Posterior cingulate gyrus (tissue), 11 donors: ENCODE data around the gene YY1.

Experiments used
- DNase-seq, 10 donors: peaks; one replicate each; pipeline versions ENCODE4 v3.0.0 to v3.0.0-alpha.2; 2020 to 2021; ENCODE audit warnings: mixed read lengths in 3 of 10
- intact Hi-C: fragments of 100-400 bp; cut with DNase I; formaldehyde crosslinking; loops from one replicate; pipeline ENCODE4 v1.15.1; 2023

Gene YY1

DNA sequence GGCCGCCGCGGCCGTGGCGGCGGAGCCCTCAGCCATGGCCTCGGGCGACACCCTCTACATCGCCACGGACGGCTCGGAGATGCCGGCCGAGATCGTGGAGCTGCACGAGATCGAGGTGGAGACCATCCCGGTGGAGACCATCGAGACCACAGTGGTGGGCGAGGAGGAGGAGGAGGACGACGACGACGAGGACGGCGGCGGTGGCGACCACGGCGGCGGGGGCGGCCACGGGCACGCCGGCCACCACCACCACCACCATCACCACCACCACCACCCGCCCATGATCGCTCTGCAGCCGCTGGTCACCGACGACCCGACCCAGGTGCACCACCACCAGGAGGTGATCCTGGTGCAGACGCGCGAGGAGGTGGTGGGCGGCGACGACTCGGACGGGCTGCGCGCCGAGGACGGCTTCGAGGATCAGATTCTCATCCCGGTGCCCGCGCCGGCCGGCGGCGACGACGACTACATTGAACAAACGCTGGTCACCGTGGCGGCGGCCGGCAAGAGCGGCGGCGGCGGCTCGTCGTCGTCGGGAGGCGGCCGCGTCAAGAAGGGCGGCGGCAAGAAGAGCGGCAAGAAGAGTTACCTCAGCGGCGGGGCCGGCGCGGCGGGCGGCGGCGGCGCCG, 381 bp downstream of the YY1 start:
- DNase-seq, result peak in 4 of 10 donors; percentile 17 to 82 (median 73)
- intact Hi-C loops, result loop anchor here (2.0 kb wide), 1 partner anchor 269 kb away; no protein-coding TSS in a partner anchor

DNA sequence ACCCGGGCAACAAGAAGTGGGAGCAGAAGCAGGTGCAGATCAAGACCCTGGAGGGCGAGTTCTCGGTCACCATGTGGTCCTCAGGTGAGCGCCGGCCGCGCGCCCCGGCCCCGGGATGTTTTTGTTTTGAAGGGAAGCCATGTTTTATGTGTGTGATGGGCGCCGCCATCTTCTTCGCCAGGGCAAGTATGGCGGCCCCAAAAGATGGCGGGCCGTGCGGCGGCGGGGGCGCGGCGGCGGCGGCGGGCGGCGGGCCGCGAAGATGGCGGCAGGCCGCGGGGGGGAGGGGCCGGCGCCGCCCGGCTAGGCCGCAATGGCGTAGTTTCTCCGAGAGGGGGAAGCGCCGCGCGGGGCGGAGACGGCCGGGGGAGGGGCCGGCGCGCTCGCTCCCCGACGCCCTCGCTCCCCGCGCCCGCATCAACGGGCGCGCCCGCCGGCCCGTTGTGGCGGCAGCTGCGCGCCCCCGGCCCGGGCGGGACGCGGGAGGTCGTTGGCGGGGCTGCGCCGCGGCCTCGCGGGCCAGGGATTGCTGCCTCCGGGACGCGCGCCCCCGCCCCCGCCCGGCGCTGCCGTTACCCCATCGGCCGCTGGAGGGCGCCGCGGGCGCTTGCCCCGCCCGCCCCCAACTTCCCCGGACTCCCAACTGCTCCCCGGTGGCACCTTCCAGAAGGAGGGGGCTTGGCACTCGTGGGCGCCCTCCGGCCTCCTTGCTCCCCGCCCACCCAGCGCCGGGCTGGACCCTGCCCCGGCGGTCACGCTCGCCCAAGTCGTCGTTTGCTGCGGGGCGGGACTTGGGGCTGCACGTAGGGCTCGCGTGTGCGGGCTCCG, 1.1 kb downstream of the YY1 start:
- DNase-seq, result peak; percentile 60 to 95 (median 71)
- intact Hi-C loops, result loop anchor here (1.0 to 5.0 kb wide), 4 partner anchors 45 to 269 kb away; partner anchors contain the start of genes SLC25A29 and WDR25

DNA sequence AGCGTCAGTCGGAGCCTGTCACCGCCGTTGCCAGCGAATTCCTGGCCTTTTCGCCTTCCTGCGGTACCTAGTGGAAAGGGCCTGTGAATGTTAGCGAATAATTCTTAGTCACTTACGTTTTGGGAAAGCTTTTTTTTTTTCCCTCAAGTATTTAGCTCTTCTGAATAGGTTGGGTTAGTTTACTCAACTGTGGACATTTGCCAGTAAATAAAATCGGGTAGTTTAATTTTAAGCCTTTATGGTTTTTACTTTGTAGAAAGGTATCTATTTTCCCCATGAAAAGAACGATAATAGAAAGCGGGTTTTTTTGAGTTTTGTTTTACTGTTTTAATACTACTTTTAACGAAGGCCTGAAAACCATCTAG, 1.7 kb downstream of the YY1 start:
- no peak for DNase-seq
- intact Hi-C loops, result loop anchor here (1.0 to 5.0 kb wide), 3 partner anchors 45 to 136 kb away; partner anchors contain the start of genes SLC25A29 and WDR25

DNA sequence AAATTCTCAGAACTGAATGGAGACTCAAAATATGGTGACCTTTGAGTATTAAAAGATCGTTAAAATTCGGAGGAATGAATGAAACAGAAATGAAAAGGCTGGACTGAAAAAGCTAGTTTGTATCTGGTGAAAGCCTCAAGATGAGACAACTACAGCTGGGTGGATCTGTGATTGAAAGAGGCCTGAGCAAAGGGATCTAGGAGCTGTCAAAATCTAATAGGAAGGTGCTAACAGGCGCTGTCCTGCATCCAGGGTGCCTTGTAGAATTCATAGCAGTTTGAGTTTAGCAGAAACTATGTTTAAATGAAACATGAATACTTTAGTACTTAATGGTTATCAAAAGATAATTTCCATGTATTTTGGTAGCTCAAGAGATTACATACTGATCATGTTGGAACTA, 2.3 kb downstream of the YY1 start:
- intact Hi-C loops, result loop anchor here (2.0 to 5.0 kb wide), 2 partner anchors 66 to 136 kb away; partner anchors contain the start of genes SLC25A29 and WDR25
- DNase-seq, result no peak

DNA sequence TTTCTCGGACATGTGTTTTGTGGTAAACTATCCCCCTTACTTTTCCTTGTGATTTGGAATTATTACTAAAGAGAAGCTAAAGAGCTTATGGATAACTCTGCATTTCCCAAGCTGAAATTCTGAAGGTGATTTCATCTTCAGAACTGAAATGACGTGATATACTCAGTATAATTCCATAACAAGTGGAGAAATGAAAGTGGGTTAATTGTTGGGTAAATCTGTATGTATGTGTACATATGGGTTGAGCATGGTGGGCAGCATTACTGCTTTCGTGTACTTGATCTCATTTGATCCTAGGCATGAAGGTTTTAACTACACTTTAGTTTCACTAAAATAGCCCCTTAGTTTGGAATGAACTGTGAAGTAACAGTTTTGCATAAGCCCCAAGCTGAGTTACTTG, 4.1 kb downstream of the YY1 start:
- intact Hi-C loops, result loop anchor here (5.0 kb wide), 1 partner anchor 64 kb away; the partner anchor contains the start of gene SLC25A29
- no peak for DNase-seq

DNA sequence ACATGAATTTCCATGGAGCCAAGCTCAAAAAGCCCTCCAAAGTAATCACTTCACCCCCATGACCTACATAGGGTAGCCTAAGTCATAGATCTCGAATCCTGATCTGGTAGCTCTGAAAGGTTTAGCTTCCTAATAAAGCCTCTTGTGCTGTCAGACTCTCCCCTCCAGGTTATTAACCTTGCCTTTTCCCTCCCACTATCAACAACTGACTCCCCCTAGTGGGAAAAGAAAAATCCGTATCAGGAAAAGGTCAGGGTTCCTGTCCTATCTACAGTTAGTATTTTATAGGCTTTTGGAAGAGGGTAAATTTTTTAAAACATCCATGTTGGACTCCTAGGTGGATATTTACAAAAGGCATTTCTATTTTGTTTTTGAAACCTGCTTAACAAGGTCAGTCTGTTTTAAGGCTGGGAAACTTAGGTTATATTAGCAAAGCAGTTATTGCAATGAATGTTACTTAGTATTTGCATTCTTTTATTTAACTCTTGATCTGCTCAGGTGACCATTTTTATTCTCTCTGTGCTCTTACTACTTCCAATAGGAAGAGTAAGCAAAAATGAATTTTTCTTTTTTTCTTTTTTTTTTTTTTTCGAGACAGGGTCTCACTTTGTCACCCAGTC, 8.0 kb downstream of the YY1 start:
- intact Hi-C loops, result no loop called here
- no peak for DNase-seq

DNA sequence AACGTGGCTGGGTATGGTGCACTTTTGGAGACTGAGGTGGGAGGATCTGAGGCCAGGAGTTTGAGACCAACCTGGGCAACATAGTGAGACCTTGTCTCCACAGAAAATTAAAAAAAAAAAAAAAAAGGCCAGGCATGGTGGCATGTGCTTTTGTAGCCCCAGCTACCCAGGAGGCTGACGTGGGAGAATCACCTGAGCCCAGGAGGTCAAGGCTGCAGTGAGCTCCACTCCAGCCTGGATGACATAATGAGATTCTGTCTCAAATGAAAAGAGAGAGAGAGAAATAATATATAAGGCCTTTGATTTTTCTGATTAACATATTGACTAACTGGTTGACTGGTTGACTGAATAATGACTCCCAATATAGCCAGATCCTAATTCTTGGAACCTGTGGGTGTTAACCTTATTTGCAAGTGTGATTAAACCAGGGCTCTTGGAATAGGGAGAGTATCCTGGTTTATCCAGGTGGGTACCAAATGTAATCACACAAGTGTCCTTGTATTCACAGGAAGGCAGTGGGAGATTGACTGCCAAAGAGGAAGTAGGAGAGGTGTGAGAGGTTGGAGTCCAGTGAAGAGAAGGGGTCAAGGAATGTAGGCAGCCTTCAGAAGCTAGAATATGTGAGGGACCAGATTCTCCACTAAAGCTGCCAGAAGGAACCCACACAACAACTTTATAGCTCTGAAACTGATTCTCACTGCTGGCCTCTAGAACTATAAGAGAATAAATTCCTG, 12.0 kb downstream of the YY1 start:
- intact Hi-C loops, result no loop called here
- no peak for DNase-seq

DNA sequence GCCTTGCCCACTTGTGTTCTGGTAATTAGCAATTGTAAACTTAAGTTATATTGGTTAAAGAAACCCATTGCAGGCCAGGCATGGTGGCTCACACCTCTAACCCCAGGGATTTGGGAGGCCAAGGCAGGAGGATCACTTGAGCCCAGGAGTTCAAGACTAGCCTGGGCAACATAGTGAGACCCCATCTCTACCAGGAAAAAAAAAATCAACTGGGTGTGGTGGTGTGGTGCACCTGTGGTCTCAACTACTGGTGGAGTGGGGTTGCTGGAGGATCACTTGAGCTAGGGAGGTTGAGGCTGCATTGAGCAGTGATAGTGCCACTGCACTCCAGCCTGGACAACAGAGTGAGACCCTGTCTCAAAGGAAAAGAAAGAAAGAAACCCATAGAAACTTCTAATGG, 13.7 kb downstream of the YY1 start:
- intact Hi-C loops, result no loop called here
- DNase-seq, result no peak

DNA sequence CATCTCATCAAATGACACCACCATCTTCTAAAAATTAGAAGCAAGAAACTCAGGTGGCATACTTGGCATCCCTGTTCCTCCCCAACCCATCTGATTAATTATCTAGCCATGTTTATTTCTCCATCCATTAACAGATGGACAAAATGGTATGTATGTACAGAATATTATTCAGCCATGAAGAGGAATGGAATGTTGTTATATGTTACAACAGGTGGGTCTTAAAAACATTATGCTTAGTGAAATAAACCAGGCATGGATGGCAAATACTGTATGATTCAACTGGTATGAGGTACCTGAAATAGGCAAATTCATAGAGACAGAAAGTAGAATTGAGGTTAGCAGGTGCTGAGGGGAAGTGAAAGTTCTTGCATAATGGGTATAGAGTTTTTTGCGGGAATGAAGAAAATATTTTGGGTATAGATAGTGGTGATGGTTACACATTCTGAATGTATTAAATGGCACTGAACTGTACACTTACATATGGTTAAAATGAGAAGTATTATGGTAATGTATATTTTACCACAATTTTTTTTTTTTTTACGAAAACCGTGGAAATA, 17.5 kb downstream of the YY1 start:
- intact Hi-C loops, result no loop called here

DNA sequence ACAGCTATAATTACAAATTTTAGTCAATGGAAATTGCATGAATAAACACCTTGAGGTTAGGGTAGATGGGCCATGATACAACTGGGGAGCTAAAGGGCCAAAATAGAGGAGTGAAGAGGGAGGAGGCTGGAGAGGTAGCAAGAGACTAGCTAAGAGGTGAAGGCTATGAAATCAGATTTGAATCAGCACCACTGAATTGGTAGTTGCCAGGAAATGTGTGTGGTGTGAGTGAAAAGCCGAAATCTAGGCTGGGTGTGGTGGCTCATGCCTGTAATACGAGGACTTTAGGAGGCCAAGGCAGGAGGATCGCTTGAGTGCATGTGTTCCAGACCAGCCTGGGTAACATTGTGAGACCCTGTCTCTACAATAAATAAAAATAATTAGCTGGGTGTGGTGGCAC, 22.7 kb downstream of the YY1 start:
- intact Hi-C loops, result no loop called here
- no peak for DNase-seq

More for the DNA sequence above, 17.5 kb downstream of the YY1 start:
- DNase-seq, result no peak

DNA sequence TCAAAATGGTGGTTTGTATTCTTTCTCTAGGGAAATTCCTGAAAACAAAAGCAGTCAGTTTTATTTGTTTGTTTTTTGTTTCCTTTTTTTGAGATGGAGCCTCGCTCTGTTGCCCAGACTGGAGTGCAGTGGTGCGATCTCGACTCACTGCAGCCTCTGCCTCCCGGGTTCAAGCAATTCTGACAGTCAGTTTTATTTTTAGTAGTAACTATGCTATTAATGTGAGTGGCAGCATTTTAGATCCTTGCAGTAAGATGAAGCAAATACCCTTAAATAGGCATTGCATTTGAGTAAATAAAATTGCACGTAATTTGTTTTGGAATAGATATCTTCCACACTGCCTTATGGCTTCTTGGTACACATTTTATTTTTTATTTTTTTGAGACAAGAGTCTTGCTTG, 23.6 kb downstream of the YY1 start:
- intact Hi-C loops, result no loop called here
- DNase-seq, result no peak

DNA sequence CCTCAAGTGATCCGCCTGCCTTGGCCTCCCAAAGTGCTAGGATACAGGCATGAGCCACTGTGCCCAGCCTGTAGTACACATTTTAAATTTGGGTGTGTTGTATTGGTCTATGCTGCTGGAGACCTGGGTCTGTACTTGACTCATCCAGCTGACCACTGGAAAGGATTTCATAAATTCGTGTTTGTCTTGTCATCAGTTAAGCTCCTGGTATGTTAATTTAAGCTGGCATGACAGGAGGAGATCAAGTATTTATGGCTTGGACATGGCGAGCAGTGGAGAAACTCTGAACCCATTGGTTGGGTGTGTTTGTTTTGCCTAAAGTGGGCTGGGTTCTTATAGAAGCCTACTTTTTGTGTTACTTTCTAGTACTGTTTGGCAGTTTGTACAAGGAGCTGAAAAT, 24.2 kb downstream of the YY1 start:
- intact Hi-C loops, result no loop called here
- DNase-seq, result no peak

DNA sequence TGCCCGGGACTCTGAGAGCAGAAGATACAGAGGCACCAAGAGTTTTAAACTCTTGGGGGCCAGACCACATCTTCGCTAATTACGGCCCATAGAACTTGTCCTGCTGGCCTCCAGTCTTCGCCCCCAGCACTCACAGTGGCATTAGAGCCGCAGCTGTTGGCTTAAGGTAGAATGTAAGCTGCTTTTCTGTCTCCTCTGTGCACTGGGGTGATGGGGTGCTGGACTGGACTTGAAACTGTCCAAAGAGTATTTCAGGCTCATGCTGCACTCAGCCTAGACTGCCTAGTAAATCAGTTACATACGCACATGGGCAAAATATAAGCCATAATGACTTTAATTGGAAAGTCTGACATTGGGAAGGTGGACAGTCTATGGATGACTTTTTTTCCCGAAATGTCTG, 29.0 kb downstream of the YY1 start:
- intact Hi-C loops, result no loop called here
- no peak for DNase-seq

DNA sequence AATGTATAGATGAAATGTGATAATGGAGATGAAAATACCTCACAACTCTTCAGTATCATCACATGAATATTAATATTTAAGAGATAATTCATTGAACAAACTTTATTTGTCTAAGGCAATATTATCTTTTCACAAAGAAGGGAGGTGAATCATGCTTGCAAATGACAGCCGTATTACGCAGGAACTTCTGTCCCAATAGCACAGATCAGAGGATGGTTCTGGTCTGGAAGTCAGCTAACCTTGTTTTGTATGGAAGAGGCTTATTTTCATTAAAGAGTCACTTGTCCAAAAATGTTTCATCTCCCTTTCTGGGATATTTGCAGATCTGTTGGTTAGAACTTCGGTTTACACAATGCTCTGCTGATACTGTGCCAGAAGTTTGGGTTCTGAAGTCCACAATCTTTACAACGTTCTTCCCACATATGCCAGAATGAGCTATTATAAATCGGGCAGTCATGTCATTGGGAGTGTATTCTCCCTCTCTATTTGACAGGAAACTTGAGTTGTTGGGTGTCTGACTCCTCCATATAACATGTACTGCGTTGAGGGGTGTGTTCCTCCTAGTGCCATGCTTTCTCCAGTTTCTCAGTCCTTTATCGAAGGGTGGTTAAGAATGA, 29.8 kb downstream of the YY1 start:
- DNase-seq, result no peak
- intact Hi-C loops, result no loop called here

DNA sequence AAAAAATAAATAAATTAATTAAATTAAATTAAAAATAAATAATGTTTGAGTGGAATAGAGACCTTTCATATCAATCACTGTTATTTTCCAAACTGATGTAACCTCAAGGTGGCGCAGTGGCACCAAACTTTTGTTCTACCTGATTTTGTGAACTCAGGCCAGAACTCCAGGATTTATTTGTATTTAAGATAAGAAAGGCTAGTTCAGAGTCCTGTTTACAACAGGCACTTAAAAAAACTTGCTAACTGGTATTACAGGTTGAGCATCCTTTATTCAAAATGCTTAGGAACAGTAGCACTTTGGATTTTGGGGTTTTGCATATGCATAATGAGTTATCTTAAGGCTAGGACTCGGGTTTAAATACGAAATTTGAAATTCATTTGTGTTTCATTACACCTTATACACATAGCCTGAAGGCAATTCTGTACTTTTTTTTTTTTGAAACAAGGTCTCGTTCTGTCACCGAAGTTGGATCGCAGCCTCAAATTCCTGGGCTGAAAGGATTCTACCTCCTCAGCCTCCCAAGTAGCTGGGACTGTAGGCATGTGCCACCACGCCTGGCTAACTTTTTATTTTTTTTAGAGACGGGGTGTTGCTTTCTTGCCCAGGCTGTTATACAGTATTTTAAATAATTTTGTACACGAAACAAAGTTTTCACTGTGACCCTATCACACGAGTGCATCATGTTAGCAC, 32.4 kb downstream of the YY1 start:
- DNase-seq, result no peak
- intact Hi-C loops, result no loop called here

DNA sequence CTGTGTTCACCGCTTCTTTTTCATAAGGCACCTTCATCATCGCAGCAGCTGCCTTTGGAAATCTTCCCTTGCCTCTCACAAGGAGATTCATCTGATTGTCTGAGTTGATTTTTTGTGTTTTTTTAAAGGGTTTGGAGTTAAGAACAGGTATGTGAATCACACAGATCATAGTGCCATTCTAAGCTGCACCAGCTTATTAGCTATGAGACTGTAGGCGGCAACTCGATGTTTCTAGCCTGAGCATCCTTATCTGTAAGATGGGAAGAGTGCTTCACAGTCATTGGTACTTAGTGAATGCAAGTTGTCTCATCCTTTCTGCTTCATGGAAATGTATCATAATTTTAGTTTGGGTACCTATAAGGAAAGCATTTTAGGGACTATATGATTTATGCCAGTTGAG, 35.3 kb downstream of the YY1 start:
- DNase-seq, result no peak
- intact Hi-C loops, result no loop called here

DNA sequence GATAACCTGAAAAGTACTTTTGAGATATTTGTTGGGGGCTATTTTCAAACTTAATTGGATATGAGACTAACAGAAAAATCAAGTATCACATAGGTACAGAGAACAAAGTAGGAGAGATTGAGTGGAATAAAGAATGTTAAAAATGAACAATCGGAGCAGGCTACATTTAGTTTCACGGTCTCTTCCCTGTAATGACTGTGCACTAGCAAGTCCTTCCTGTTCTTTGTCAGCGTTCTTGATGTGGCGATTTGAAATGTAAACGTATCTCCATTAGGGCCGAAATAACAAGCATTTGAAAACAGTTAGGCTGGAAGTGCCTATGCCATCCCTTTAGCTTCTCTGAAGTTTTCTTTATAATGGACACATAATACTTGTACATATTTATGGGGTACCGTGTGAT, 36.3 kb downstream of the YY1 start:
- no peak for DNase-seq
- intact Hi-C loops, result no loop called here

DNA sequence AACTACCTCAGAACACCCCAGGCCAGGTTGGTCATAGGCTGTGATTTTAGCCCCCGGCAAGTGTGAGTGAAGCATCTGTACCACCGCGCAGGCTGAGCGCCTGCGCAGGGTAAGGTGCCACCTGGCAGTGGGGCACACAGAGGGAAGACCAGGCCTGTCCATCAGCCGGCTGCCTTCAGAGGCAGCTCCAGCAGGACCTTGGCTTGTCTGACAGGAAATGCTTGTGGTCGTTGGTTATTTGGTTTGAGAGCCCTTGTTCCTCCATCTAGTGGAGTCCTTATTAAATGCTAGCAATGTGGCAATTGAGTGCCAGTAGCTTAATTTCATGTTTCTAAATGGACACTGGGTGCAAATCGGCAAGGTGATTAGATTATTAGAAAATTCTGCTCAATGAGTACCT, 39.8 kb downstream of the YY1 start:
- DNase-seq, result no peak
- intact Hi-C loops, result no loop called here

DNA sequence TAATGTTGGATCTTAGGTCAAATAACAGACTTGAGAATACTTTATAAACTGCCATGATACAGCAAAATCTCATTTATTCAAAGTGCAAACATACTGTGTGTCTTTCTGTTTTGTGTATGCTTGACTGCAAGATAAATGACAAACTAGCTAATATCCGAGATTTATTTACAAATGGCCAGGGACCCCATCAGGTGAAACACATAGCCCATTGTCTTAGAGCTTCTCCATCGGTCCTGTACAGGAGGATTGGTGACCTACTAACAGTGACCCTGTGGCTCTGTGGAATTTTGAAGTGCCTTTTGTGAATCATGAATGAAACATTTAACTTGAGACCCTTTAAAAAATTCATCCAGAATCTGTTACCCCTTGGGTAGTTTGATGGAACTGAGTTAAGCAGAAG, 40.2 kb downstream of the YY1 start:
- no peak for DNase-seq
- intact Hi-C loops, result no loop called here
